Measurements from ENCODE around the gene OR14C36.
"Not testable (repeated sequence)": the region's sequence is repeated elsewhere in the genome, so short reads cannot be mapped to it uniquely, and the experiment has no call there.

Gene OR14C36

DNA sequence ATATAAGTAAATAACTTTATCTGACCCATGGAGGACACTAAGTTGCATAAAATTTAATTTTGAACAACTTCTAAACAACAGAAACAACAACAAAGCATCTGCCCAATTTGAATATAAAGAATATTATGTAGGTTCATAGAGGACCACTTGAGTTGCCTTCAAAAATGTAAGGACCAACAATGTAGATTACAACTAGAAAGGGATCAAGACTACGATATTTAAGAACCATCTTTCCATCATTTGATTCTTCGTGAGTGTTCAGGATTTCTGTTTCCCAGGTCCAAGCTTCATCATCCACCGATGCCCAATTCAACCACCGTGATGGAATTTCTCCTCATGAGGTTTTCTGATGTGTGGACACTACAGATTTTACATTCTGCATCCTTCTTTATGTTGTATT, at the start of gene OR14C36:
OR14C36 (plus strand) TSS at position 301 of the 400 bp plus-strand sequence; CDS start at position 301, 0 bp downstream.
- no peak for DNase-seq

GRCh38 chr1:248303324-248303723, 45.3 kb upstream of the OR14C36 start, which contains the start of gene OR2T12:
Gene OR2T12, minus strand, starts transcription at chr1:248303424. Its CDS starts 7,846 bp downstream, at chr1:248295578.
- no peak for DNase-seq

GRCh38 chr1:248305672-248306071, 42.9 kb upstream of the OR14C36 start:
- not testable (repeated sequence) for DNase-seq

- no peak for DNase-seq
Measured at GRCh38 chr1:248306103-248306502, 42.5 kb upstream of the OR14C36 start.

- DNase-seq = not testable (repeated sequence)
Measured at GRCh38 chr1:248306740-248307139, 41.8 kb upstream of the OR14C36 start.

GRCh38 chr1:248316796-248317195, 31.8 kb upstream of the OR14C36 start:
- no peak for DNase-seq

DNA sequence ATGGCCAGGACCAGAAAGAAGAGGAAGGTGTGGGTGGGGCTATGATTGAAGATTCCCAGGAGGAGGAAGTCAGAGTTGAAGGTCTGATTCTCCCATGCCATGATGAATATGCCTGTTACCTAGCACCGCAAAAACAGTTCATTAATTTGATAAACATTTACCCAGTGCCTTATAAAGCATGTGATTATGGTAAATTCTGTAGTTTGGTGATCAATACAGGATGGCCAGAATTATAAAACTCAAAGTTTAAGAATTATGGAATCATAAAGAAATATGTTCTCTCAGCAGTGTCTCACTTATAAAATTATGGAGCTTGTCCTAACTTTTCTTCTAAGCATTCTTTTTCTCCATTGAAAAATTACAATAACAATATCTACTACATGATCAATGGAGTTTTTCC, 24.1 kb upstream of the OR14C36 start, which contains the start of gene OR2M7:
OR2M7 (minus strand) TSS at position 101 of the 400 bp plus-strand sequence; CDS start at position 101, 0 bp downstream.
- DNase-seq = no peak

DNA sequence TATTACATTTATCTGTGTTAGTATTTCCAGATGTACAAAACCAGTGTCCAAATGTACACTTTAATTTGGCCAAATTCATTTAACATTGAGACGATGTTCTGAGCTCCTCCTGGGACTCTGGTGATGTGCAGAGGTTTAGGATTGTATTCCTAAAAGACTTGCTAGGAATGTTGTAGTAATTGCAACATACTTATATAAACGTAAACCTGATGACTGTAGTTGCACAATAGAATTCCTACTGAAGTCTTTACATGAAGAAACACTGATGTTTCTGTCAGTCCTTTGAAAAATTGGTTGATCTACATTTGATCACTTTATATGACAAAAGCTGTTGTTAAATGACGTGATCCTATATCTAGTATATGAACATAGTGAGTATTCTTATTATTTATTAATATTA, 5.1 kb upstream of the OR14C36 start:
- no peak for DNase-seq

GRCh38 chr1:248359415-248359814, 10.8 kb downstream of the OR14C36 start:
- DNase-seq = no peak

DNA sequence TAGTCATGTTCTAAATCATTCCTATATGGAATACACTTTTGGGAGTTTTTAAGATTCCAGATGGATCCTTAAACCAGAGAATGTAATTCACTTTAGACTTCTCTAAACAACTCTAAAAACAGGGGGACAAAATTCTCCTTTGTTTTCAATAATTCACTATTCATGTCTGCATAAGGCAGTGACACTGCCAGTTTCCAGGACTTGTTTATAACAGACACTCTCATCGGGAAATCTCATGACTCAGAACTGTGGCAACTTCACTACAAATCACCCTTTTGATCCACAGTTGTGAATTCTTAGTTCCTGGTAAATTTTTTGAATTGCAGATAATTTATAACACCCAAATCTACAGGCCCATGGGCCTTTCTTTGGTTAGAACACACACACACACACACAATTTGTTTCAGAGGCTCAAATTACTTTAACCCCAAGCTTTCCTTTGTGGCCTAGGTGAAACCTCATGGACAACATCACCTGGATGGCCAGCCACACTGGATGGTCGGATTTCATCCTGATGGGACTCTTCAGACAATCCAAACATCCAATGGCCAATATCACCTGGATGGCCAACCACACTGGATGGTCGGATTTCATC, 12.6 kb downstream of the OR14C36 start, which contains the start of gene OR2T4:
OR2T4 (plus strand) TSS at position 545 of the 595 bp plus-strand sequence; CDS start at position 545, 0 bp downstream.
- no peak for DNase-seq

DNA sequence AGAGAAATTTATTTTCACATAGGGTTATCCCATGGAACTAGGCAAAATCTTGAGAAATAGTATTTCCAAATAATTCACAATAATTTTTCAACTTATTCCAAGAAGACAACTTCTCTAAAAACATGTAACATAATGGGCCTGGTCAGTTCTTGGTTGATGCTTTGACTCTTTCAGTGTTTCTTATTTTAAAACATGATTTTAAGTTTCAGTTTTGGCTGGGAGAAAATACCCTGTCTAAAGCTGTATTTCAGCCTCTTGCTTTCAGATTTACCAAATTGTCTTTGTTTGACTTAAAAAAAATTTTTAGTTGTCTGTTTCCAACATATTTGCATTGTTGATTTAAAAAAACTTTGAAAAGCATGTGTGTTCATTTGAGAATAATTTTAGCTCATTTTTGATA, 18.0 kb downstream of the OR14C36 start:
- DNase-seq = no peak

DNA sequence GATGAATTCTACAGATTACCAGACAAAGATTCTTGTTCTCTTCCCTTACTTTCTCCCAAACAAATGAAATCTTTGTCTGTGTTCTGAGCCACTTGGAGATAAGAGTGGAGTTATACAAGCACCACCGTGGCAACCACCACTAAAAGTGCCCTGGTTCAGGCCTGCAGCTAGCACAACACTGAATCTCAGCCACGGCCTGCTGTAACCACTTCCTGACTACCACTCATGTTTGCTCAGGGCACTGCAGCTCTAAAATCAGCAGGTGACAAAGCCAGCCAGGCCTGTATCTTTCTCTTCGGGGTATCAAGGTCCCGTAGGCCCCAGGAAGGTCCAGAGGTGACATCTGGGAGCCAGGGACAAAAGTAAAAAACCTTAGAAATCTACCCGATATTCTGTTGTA, 23.8 kb downstream of the OR14C36 start:
- DNase-seq = no peak

DNA sequence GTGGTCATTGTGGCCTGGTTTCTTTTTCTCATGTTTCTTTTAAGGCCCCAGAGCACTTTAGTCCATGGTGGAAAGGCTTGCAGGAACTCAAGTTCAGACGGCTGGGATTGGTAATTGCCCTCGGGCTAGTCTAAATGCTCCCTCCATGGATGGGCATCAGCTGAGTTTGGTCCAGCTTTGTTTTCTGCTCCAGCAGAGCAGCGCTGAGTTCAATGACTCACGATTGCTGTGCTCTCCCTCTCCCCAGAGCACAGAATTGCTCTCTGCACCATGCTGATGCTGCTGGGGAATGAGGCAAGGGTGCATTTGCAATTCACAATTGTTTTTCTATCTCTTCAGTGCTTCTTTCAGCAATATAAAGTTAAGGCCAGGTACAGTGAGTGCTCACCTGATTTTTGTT, 25.2 kb downstream of the OR14C36 start:
- no peak for DNase-seq

GRCh38 chr1:248375446-248375845, 26.9 kb downstream of the OR14C36 start, which contains the start of gene OR2T6:
Gene OR2T6, plus strand, starts transcription at chr1:248375746. Its CDS starts 11,863 bp downstream, at chr1:248387609.
- DNase-seq = no peak

- DNase-seq = no peak
Measured at GRCh38 chr1:248376916-248377315, 28.3 kb downstream of the OR14C36 start.

DNA sequence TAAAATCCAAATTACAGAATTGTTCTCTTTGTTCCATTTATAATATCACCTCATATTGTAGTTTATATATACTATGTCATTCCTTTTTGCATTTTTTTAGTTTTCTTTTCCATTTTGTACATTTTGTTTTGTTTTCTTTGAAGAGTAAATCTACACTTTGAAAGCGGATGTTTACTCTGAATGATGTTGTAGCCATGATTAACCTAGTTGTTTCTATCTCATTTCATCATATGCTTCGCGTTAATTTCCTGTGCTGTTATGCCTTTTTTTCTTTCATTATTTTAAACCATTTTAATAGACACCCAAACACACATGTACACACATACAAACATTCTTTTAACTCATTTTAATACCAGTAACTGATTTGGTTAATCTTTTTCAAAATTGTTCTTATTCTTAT, 32.3 kb downstream of the OR14C36 start:
- DNase-seq = no peak

DNA sequence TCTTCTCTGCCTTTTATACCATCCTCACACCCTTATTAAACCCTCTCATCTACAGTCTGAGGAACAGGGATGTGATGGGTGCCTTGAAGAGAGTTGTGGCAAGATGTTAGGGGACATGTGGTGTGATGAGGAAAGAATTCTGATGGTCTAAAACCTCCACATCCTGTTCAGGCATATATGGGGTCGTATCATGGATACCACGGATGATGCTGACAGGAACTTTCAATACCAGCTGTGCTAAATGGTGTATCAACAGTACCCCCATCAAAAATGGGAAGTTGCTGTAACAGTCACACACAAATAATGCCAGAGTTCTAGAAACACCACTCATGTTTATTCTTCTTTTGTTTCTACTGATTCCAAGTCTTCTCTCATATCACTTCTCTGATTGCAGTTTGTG, 39.9 kb downstream of the OR14C36 start:
- DNase-seq = no peak

DNA sequence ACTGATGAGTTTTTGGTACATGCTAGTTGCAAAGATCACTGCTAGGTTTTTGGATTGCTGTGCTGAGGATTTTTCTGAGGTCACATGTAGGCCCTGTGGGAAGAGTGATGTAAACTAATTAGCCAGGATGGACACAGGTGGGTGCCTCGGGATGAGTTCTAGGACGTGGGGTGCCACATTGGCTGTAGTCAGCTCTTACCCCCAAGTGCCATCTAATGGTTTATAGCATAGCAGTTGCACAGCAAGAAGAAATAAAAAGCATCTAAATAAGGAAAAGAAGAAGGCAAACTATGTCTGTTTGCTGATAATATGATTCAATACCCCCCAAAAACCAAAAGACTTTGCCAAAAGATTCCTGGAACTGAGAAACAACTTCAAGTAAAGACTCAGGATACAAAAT, 44.5 kb downstream of the OR14C36 start:
- no peak for DNase-seq
